NOMO-1 (cell line): Measurements from ENCODE around the gene LMOD2.

Source experiments
- DNase-seq, 2 experiments: peaks; one replicate each; lab custom pipeline; 2025; ENCODE audit not compliant: unreplicated experiment in 2 of 2; lab: John Stamatoyannopoulos, UW

The LMOD2 gene

GRCh38 chr7:123637878-123638277 lies 17.8 kb upstream of the LMOD2 start:
- no peak for DNase-seq

- DNase-seq: no peak
These were observed 16.0 kb upstream of the LMOD2 start for GRCh38 chr7:123639631-123640030.

GRCh38 chr7:123640583-123640982 lies 15.1 kb upstream of the LMOD2 start:
- DNase-seq: no peak

- DNase-seq: no peak
These were observed 13.8 kb upstream of the LMOD2 start for GRCh38 chr7:123641901-123642300.

- no peak for DNase-seq
These were observed 11.9 kb upstream of the LMOD2 start for GRCh38 chr7:123643495-123644441.

- no peak for DNase-seq
These were observed 10.2 kb upstream of the LMOD2 start for GRCh38 chr7:123645516-123645915.

- DNase-seq: no peak
These were observed 8.4 kb upstream of the LMOD2 start for GRCh38 chr7:123647106-123647730.

GRCh38 chr7:123649964-123650363 lies 5.7 kb upstream of the LMOD2 start:
- DNase-seq: no peak

- DNase-seq: no peak
These were observed 5.1 kb upstream of the LMOD2 start for GRCh38 chr7:123650595-123650994.

GRCh38 chr7:123652406-123652805 lies 3.3 kb upstream of the LMOD2 start:
- DNase-seq: no peak

- no peak for DNase-seq
These were observed 2.5 kb upstream of the LMOD2 start for GRCh38 chr7:123653162-123653561.

GRCh38 chr7:123656544-123657303 lies 1.1 kb downstream of the LMOD2 start:
- DNase-seq: no peak

- DNase-seq: no peak
These were observed 1.6 kb downstream of the LMOD2 start for GRCh38 chr7:123657304-123657685.

- DNase-seq: no peak
These were observed 2.4 kb downstream of the LMOD2 start for GRCh38 chr7:123658023-123658422.

GRCh38 chr7:123660514-123661354 lies 5.1 kb downstream of the LMOD2 start:
- DNase-seq: no peak

GRCh38 chr7:123661765-123662164 lies 6.1 kb downstream of the LMOD2 start:
- no peak for DNase-seq

GRCh38 chr7:123662293-123662692 lies 6.6 kb downstream of the LMOD2 start:
- DNase-seq: no peak

- no peak for DNase-seq
These were observed 7.1 kb downstream of the LMOD2 start for GRCh38 chr7:123662755-123663154.

- no peak for DNase-seq
These were observed 7.5 kb downstream of the LMOD2 start for GRCh38 chr7:123663200-123663599.

GRCh38 chr7:123665157-123665556 lies 9.5 kb downstream of the LMOD2 start:
- no peak for DNase-seq

- no peak for DNase-seq
These were observed 10.2 kb downstream of the LMOD2 start for GRCh38 chr7:123665896-123666295.
